Activated CD4-positive, alpha-beta T cell treated with anti-CD3 and anti-CD28 coated beads for 24 hours (primary cell): ENCODE data around the gene CD200.

Source experiments
- DNase-seq, 2 donors: peaks; one replicate each; pipeline ENCODE4 v3.0.0-alpha.2; 2020; ENCODE audit warnings: low read depth in 2 of 2

The CD200 gene

GRCh38 chr3:112333002-112333380 is at the start of gene CD200:
Gene CD200 (plus strand): TSS chr3:112333156. CDS start chr3:112333213, 57 bp downstream.
- peak; percentile 34 to 53 for DNase-seq

- no peak for DNase-seq
Observed at GRCh38 chr3:112289011-112289410, 43.9 kb upstream of the CD200 start.

GRCh38 chr3:112293368-112294321 is 39.3 kb upstream of the CD200 start, which contains the start of gene SLC9C1:
Gene SLC9C1 (minus strand): TSS chr3:112294216. CDS start chr3:112286791, 7,425 bp downstream.
- DNase-seq = peak in 1 of 2 donors; percentile 29

GRCh38 chr3:112297714-112298113 is 35.2 kb upstream of the CD200 start:
- no peak for DNase-seq

- no peak for DNase-seq
Observed at GRCh38 chr3:112298781-112299180, 34.2 kb upstream of the CD200 start.

GRCh38 chr3:112302150-112302830 is 30.7 kb upstream of the CD200 start:
- no peak for DNase-seq

GRCh38 chr3:112302881-112303763 is 29.8 kb upstream of the CD200 start:
- no peak for DNase-seq

- DNase-seq = no peak
Observed at GRCh38 chr3:112303764-112304325, 29.1 kb upstream of the CD200 start.

- no peak for DNase-seq
Observed at GRCh38 chr3:112304611-112305010, 28.3 kb upstream of the CD200 start.

- no peak for DNase-seq
Observed at GRCh38 chr3:112306825-112307224, 26.1 kb upstream of the CD200 start.

- no peak for DNase-seq
Observed at GRCh38 chr3:112307557-112307956, 25.4 kb upstream of the CD200 start.

GRCh38 chr3:112308151-112308911 is 24.6 kb upstream of the CD200 start:
- no peak for DNase-seq

- no peak for DNase-seq
Observed at GRCh38 chr3:112314649-112315048, 18.3 kb upstream of the CD200 start.

GRCh38 chr3:112315791-112316190 is 17.2 kb upstream of the CD200 start:
- no peak for DNase-seq

GRCh38 chr3:112319516-112320276 is 13.3 kb upstream of the CD200 start:
- DNase-seq = no peak

- no peak for DNase-seq
Observed at GRCh38 chr3:112320691-112321090, 12.3 kb upstream of the CD200 start.

- DNase-seq = no peak
Observed at GRCh38 chr3:112321867-112322652, 10.9 kb upstream of the CD200 start.

- DNase-seq = no peak
Observed at GRCh38 chr3:112327371-112327951, 5.5 kb upstream of the CD200 start.

GRCh38 chr3:112331851-112332250 is 1.1 kb upstream of the CD200 start:
- DNase-seq = no peak
